Measurements from ENCODE around the gene RHEB.

Gene RHEB

DNA sequence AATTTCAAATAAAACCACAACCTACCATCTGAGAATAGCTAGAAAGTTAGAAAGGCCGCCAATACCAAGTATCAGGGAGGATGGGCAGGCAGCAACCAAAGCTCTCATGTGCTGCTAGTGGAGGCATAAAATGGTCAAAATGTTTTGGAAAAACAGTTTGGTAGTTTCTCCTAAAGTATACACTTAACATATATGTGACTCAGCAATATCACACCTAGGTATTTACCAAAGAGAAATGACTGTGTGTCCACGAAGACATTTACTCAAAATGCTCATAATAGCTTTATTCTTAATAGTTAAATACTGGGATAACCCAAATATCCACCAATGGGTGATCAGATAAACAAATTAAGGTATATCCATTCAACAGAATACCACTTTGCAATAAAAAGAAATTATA is 14.3 kb downstream of the RHEB start:
- no peak overlapping the region for H2AK5ac ChIP-seq (ENCODE audit: low read length)
- H3K9ac ChIP-seq (ENCODE audit: low read length): no peak overlapping the region
- peaks cover 79% of the 10 kb centered on the region for H3K79me2 ChIP-seq (ENCODE audit: control insufficient read depth, insufficient read depth, low read length)
- H3K36me3 ChIP-seq (ENCODE audit: control insufficient read depth, insufficient read depth, low read length): no peaks in the 10 kb centered on the region
- no peak overlapping the region for H3K4ac ChIP-seq (ENCODE audit: low read depth, low read length)
- DNase-seq: no peak
- H3K79me1 ChIP-seq (ENCODE audit: low read length): peaks cover 16% of the 10 kb centered on the region
- H3K4me3 ChIP-seq (ENCODE audit: low read length): no peak overlapping the region
- H4K8ac ChIP-seq (ENCODE audit: low read depth, low read length): no peak overlapping the region
- H3K18ac ChIP-seq (ENCODE audit: low read length): no peak overlapping the region
- no peaks in the 10 kb centered on the region for H3K27me3 ChIP-seq (ENCODE audit: insufficient read depth, low read length, poor library complexity)
- no peak overlapping the region for H3K56ac ChIP-seq (ENCODE audit: low read length)
- H3K4me1 ChIP-seq (ENCODE audit: control insufficient read depth, low read depth, low read length): no peaks in the 10 kb centered on the region
- H3K4me2 ChIP-seq (ENCODE audit: low read length): no peak overlapping the region
- H2BK5ac ChIP-seq (ENCODE audit: low read length): no peak overlapping the region
- H2BK15ac ChIP-seq (replicated peaks; ENCODE audit: low read depth): no peak overlapping the region
- no peak overlapping the region for H4K5ac ChIP-seq (ENCODE audit: low read length)
- WGBS (ENCODE audit: extremely low coverage, insufficient coverage, low lambda C conversion rate): no CpG with 5 or more reads among the region's 2 CpGs
- no peak overlapping the region for H3K23ac ChIP-seq (ENCODE audit: low read length)
- H2BK120ac ChIP-seq (ENCODE audit: low read depth, low read length): no peak overlapping the region
- H3K27ac ChIP-seq (ENCODE audit: low read depth, low read length): no peak overlapping the region

GRCh38 chr7:151504715-151505326 is 14.9 kb downstream of the RHEB start:
- Histone ChIP-seq H3K56ac (ENCODE audit: low read length) (no peak overlapping the region), H2BK15ac (replicated peaks; ENCODE audit: low read depth) (no peak overlapping the region), H2BK5ac (ENCODE audit: low read length) (no peak overlapping the region), H3K18ac (ENCODE audit: low read length) (no peak overlapping the region), H3K4me3 (ENCODE audit: low read length) (no peak overlapping the region), H3K36me3 (ENCODE audit: control insufficient read depth, insufficient read depth, low read length) (no peaks in the 10 kb centered on the region), H3K4me2 (ENCODE audit: low read length) (no peak overlapping the region), H4K5ac (ENCODE audit: low read length) (no peak overlapping the region), H3K4ac (ENCODE audit: low read depth, low read length) (no peak overlapping the region), H3K27me3 (ENCODE audit: insufficient read depth, low read length, poor library complexity) (no peaks in the 10 kb centered on the region), H3K79me1 (ENCODE audit: low read length) (peaks cover 16% of the 10 kb centered on the region), H3K4me1 (ENCODE audit: control insufficient read depth, low read depth, low read length) (no peaks in the 10 kb centered on the region), H3K23ac (ENCODE audit: low read length) (no peak overlapping the region), H2AK5ac (ENCODE audit: low read length) (no peak overlapping the region), H2BK120ac (ENCODE audit: low read depth, low read length) (no peak overlapping the region), H3K9ac (ENCODE audit: low read length) (no peak overlapping the region), H3K27ac (ENCODE audit: low read depth, low read length) (no peak overlapping the region), H4K8ac (ENCODE audit: low read depth, low read length) (no peak overlapping the region), H3K79me2 (ENCODE audit: control insufficient read depth, insufficient read depth, low read length) (peaks cover 78% of the 10 kb centered on the region)
- DNase-seq: no peak
- no CpG with 5 or more reads among the region's 4 CpGs for WGBS (ENCODE audit: extremely low coverage, insufficient coverage, low lambda C conversion rate)

DNA sequence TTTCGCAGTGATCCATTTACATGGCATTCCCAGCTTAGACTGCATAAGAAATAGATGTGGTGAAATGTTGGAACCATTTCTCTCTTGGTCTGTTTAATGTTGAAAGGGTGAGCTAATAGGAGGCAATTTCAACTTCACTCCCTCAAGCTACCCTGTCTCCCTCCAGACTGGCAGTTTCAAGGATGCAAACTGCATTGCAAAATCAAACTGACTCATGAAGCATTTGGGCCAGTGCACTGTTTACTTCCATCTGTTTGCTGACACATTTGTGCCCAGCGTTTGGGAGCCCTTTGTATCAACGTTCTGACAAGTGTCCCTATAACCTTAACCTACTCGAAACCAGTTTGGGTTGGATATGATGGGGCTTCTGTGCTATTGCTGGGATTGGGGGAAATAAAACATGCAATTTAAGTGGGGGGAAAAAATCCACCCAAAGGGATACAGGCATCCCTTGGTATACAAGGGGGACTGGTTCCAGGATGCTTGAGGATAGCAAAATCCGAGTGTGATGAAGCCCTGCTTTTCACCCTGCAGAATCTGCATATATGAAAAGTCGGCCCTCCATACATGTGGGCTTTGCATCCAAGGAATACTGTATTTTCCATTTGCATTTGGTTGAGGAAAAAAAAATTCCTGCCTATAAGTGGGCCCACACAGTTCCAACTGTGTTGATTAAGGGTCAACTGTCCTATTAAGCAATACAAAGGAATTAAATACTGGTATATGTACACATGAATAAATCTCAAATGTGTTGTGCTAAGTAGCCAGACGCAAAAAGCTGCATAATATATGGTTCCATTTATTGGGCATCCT is 15.6 kb downstream of the RHEB start:
- no peak overlapping the region for H3K4me2 ChIP-seq (ENCODE audit: low read length)
- H3K36me3 ChIP-seq (ENCODE audit: control insufficient read depth, insufficient read depth, low read length): no peaks in the 10 kb centered on the region
- H2AK5ac ChIP-seq (ENCODE audit: low read length): no peak overlapping the region
- H3K27ac ChIP-seq (ENCODE audit: low read depth, low read length): no peak overlapping the region
- no peak overlapping the region for H3K23ac ChIP-seq (ENCODE audit: low read length)
- WGBS (ENCODE audit: extremely low coverage, insufficient coverage, low lambda C conversion rate): no CpG with 5 or more reads among the region's 7 CpGs
- peaks cover 17% of the 10 kb centered on the region for H3K79me1 ChIP-seq (ENCODE audit: low read length)
- no peak overlapping the region for H3K4me3 ChIP-seq (ENCODE audit: low read length)
- H3K18ac ChIP-seq (ENCODE audit: low read length): no peak overlapping the region
- DNase-seq: no peak
- H4K8ac ChIP-seq (ENCODE audit: low read depth, low read length): no peak overlapping the region
- H4K5ac ChIP-seq (ENCODE audit: low read length): no peak overlapping the region
- no peak overlapping the region for H2BK15ac ChIP-seq (replicated peaks; ENCODE audit: low read depth)
- no peaks in the 10 kb centered on the region for H3K4me1 ChIP-seq (ENCODE audit: control insufficient read depth, low read depth, low read length)
- no peaks in the 10 kb centered on the region for H3K27me3 ChIP-seq (ENCODE audit: insufficient read depth, low read length, poor library complexity)
- no peak overlapping the region for H3K9ac ChIP-seq (ENCODE audit: low read length)
- H3K79me2 ChIP-seq (ENCODE audit: control insufficient read depth, insufficient read depth, low read length): peaks cover 78% of the 10 kb centered on the region
- no peak overlapping the region for H2BK5ac ChIP-seq (ENCODE audit: low read length)
- H2BK120ac ChIP-seq (ENCODE audit: low read depth, low read length): no peak overlapping the region
- no peak overlapping the region for H3K4ac ChIP-seq (ENCODE audit: low read depth, low read length)
- no peak overlapping the region for H3K56ac ChIP-seq (ENCODE audit: low read length)

DNA sequence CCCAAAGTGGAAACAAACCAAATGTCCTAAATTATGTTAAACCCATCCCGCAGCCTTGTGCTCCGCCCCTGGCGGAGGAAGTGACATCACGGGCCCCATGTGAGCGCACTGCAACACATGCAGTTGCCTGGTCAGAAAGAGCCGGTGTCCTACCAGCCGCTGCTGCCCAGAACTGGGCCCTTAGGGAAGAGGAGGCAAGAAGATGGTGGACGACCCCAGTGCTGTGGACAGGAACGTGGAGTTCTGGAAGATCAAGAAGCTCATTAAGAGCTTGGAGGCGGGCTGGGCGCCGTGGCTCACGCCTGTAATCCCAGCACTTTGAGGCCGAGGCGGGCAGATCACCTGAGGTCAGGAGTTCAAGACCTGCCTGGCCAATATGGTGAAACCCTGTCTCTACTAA is 18.0 kb downstream of the RHEB start:
- no CpG with 5 or more reads among the region's 15 CpGs for WGBS (ENCODE audit: extremely low coverage, insufficient coverage, low lambda C conversion rate)
- H2AK5ac ChIP-seq (ENCODE audit: low read length): no peak overlapping the region
- H2BK15ac ChIP-seq (replicated peaks; ENCODE audit: low read depth): no peak overlapping the region
- H3K4me2 ChIP-seq (ENCODE audit: low read length): no peak overlapping the region
- no peak overlapping the region for H4K5ac ChIP-seq (ENCODE audit: low read length)
- DNase-seq: no peak
- no peak overlapping the region for H3K23ac ChIP-seq (ENCODE audit: low read length)
- H3K4ac ChIP-seq (ENCODE audit: low read depth, low read length): no peak overlapping the region
- no peak overlapping the region for H3K27ac ChIP-seq (ENCODE audit: low read depth, low read length)
- H3K56ac ChIP-seq (ENCODE audit: low read length): no peak overlapping the region
- H3K18ac ChIP-seq (ENCODE audit: low read length): no peak overlapping the region
- H3K27me3 ChIP-seq (ENCODE audit: insufficient read depth, low read length, poor library complexity): no peaks in the 10 kb centered on the region
- peaks cover 27% of the 10 kb centered on the region for H3K79me1 ChIP-seq (ENCODE audit: low read length)
- H3K4me1 ChIP-seq (ENCODE audit: control insufficient read depth, low read depth, low read length): no peaks in the 10 kb centered on the region
- H3K36me3 ChIP-seq (ENCODE audit: control insufficient read depth, insufficient read depth, low read length): no peaks in the 10 kb centered on the region
- no peak overlapping the region for H2BK120ac ChIP-seq (ENCODE audit: low read depth, low read length)
- H2BK5ac ChIP-seq (ENCODE audit: low read length): no peak overlapping the region
- H4K8ac ChIP-seq (ENCODE audit: low read depth, low read length): no peak overlapping the region
- no peak overlapping the region for H3K4me3 ChIP-seq (ENCODE audit: low read length)
- H3K79me2 ChIP-seq (ENCODE audit: control insufficient read depth, insufficient read depth, low read length): peaks cover 82% of the 10 kb centered on the region
- no peak overlapping the region for H3K9ac ChIP-seq (ENCODE audit: low read length)

- H3K4me2 ChIP-seq (ENCODE audit: low read length): no peak overlapping the region
- H2BK15ac ChIP-seq (replicated peaks; ENCODE audit: low read depth): no peak overlapping the region
- no CpG with 5 or more reads among the region's 5 CpGs for WGBS (ENCODE audit: extremely low coverage, insufficient coverage, low lambda C conversion rate)
- no peak for DNase-seq
- H3K79me1 ChIP-seq (ENCODE audit: low read length): peaks cover 33% of the 10 kb centered on the region
- H4K5ac ChIP-seq (ENCODE audit: low read length): no peak overlapping the region
- H3K56ac ChIP-seq (ENCODE audit: low read length): no peak overlapping the region
- H3K27me3 ChIP-seq (ENCODE audit: insufficient read depth, low read length, poor library complexity): no peaks in the 10 kb centered on the region
- H2BK120ac ChIP-seq (ENCODE audit: low read depth, low read length): no peak overlapping the region
- no peak overlapping the region for H3K4me3 ChIP-seq (ENCODE audit: low read length)
- H3K4ac ChIP-seq (ENCODE audit: low read depth, low read length): no peak overlapping the region
- peaks cover 4% of the 10 kb centered on the region for H3K4me1 ChIP-seq (ENCODE audit: control insufficient read depth, low read depth, low read length)
- no peak overlapping the region for H3K18ac ChIP-seq (ENCODE audit: low read length)
- no peak overlapping the region for H3K27ac ChIP-seq (ENCODE audit: low read depth, low read length)
- H3K36me3 ChIP-seq (ENCODE audit: control insufficient read depth, insufficient read depth, low read length): no peaks in the 10 kb centered on the region
- H2BK5ac ChIP-seq (ENCODE audit: low read length): no peak overlapping the region
- H2AK5ac ChIP-seq (ENCODE audit: low read length): no peak overlapping the region
- no peak overlapping the region for H4K8ac ChIP-seq (ENCODE audit: low read depth, low read length)
- peaks cover 80% of the 10 kb centered on the region for H3K79me2 ChIP-seq (ENCODE audit: control insufficient read depth, insufficient read depth, low read length)
- no peak overlapping the region for H3K9ac ChIP-seq (ENCODE audit: low read length)
- no peak overlapping the region for H3K23ac ChIP-seq (ENCODE audit: low read length)
These were observed 21.2 kb downstream of the RHEB start for GRCh38 chr7:151498495-151498894.
